Activated naive CD8-positive, alpha-beta T cell (primary cell): ENCODE measurements around the gene TBC1D10A.

ENCODE experiments used
- H3K27ac Mint-ChIP-seq: one replicate; pipeline ENCODE4 v1.8.0; 2021; ENCODE audit warnings: mixed read lengths
- H3K27me3 Mint-ChIP-seq: one replicate; pipeline ENCODE4 v1.8.0; 2021; ENCODE audit warnings: mixed read lengths
- H3K36me3 Mint-ChIP-seq: one replicate; pipeline ENCODE4 v1.8.0; 2021; ENCODE audit warnings: mixed read lengths
- H3K4me1 Mint-ChIP-seq: one replicate; pipeline ENCODE4 v1.8.0; 2021; ENCODE audit warnings: low read depth, mixed read lengths
- H3K4me3 Mint-ChIP-seq: one replicate; pipeline ENCODE4 v1.8.0; 2021; ENCODE audit warnings: mild to moderate bottlenecking, mixed read lengths
- H3K9me3 Mint-ChIP-seq: one replicate; pipeline ENCODE4 v1.8.0; 2021; ENCODE audit warnings: low read depth, mixed read lengths

TBC1D10A gene

GRCh38 chr22:30250661-30251267 is 76.0 kb downstream of the TBC1D10A start:
- peaks cover 34% of the 10 kb centered on the region for H3K4me1 Mint-ChIP-seq
- H3K4me3 Mint-ChIP-seq = no peak overlapping the region
- H3K36me3 Mint-ChIP-seq = no peaks in the 10 kb centered on the region
- H3K9me3 Mint-ChIP-seq = no peaks in the 10 kb centered on the region
- no peak overlapping the region for H3K27ac Mint-ChIP-seq
- H3K27me3 Mint-ChIP-seq = no peaks in the 10 kb centered on the region

GRCh38 chr22:30250039-30250565 is 76.6 kb downstream of the TBC1D10A start:
- Mint-ChIP-seq H3K4me1 (peaks cover 36% of the 10 kb centered on the region), H3K36me3 (no peaks in the 10 kb centered on the region), H3K27me3 (no peaks in the 10 kb centered on the region), H3K27ac (no peak overlapping the region), H3K9me3 (no peaks in the 10 kb centered on the region), H3K4me3 (no peak overlapping the region)

GRCh38 chr22:30249049-30250038 is 77.4 kb downstream of the TBC1D10A start:
- H3K36me3 Mint-ChIP-seq = no peaks in the 10 kb centered on the region
- H3K9me3 Mint-ChIP-seq = no peaks in the 10 kb centered on the region
- peaks cover 38% of the 10 kb centered on the region for H3K4me1 Mint-ChIP-seq
- H3K27me3 Mint-ChIP-seq = no peaks in the 10 kb centered on the region
- no peak overlapping the region for H3K4me3 Mint-ChIP-seq
- no peak overlapping the region for H3K27ac Mint-ChIP-seq

GRCh38 chr22:30248484-30248883 is 78.3 kb downstream of the TBC1D10A start:
- Mint-ChIP-seq H3K27ac (peak overlapping the region; percentile 76), H3K36me3 (peaks cover 3% of the 10 kb centered on the region), H3K27me3 (no peaks in the 10 kb centered on the region), H3K4me1 (peaks cover 42% of the 10 kb centered on the region), H3K9me3 (no peaks in the 10 kb centered on the region), H3K4me3 (peak overlapping the region; percentile 47)

GRCh38 chr22:30247974-30248373 is 78.8 kb downstream of the TBC1D10A start:
- peaks cover 41% of the 10 kb centered on the region for H3K4me1 Mint-ChIP-seq
- peak overlapping the region; percentile 86 for H3K27ac Mint-ChIP-seq
- peaks cover 5% of the 10 kb centered on the region for H3K36me3 Mint-ChIP-seq
- H3K9me3 Mint-ChIP-seq = no peaks in the 10 kb centered on the region
- H3K27me3 Mint-ChIP-seq = no peaks in the 10 kb centered on the region
- peak overlapping the region; percentile 47 for H3K4me3 Mint-ChIP-seq

- Mint-ChIP-seq H3K27ac (peak overlapping the region; percentile 86), H3K9me3 (no peaks in the 10 kb centered on the region), H3K4me1 (peaks cover 37% of the 10 kb centered on the region), H3K4me3 (peak overlapping the region; percentile 92), H3K36me3 (peaks cover 9% of the 10 kb centered on the region), H3K27me3 (no peaks in the 10 kb centered on the region)
These were observed 79.2 kb downstream of the TBC1D10A start for GRCh38 chr22:30247561-30247960.

GRCh38 chr22:30246814-30247376 is 79.8 kb downstream of the TBC1D10A start:
- Mint-ChIP-seq H3K4me1 (peaks cover 37% of the 10 kb centered on the region), H3K27me3 (no peaks in the 10 kb centered on the region), H3K27ac (peak overlapping the region; percentile 86), H3K4me3 (peak overlapping the region; percentile 92), H3K36me3 (peaks cover 9% of the 10 kb centered on the region), H3K9me3 (no peaks in the 10 kb centered on the region)

GRCh38 chr22:30245985-30246813 is 80.5 kb downstream of the TBC1D10A start, which contains the start of gene LIF:
TSS of gene LIF (minus strand) at chr22:30246759. CDS start at chr22:30246695, 64 bp downstream.
- peaks cover 9% of the 10 kb centered on the region for H3K36me3 Mint-ChIP-seq
- H3K27me3 Mint-ChIP-seq = no peaks in the 10 kb centered on the region
- H3K27ac Mint-ChIP-seq = peak within 1 kb of the TSS; percentile 97
- H3K4me3 Mint-ChIP-seq = peak within 1 kb of the TSS; percentile 97
- peaks cover 36% of the 10 kb centered on the region for H3K4me1 Mint-ChIP-seq
- no peaks in the 10 kb centered on the region for H3K9me3 Mint-ChIP-seq

- H3K36me3 Mint-ChIP-seq = peaks cover 9% of the 10 kb centered on the region
- peaks cover 35% of the 10 kb centered on the region for H3K4me1 Mint-ChIP-seq
- H3K4me3 Mint-ChIP-seq = peak overlapping the region; percentile 97
- H3K9me3 Mint-ChIP-seq = no peaks in the 10 kb centered on the region
- H3K27me3 Mint-ChIP-seq = no peaks in the 10 kb centered on the region
- peak overlapping the region; percentile 97 for H3K27ac Mint-ChIP-seq
These were observed 81.4 kb downstream of the TBC1D10A start for GRCh38 chr22:30245181-30245984.

- peak overlapping the region; percentile 97 for H3K27ac Mint-ChIP-seq
- no peaks in the 10 kb centered on the region for H3K9me3 Mint-ChIP-seq
- H3K4me3 Mint-ChIP-seq = peak overlapping the region; percentile 97
- peaks cover 29% of the 10 kb centered on the region for H3K4me1 Mint-ChIP-seq
- no peaks in the 10 kb centered on the region for H3K27me3 Mint-ChIP-seq
- peaks cover 9% of the 10 kb centered on the region for H3K36me3 Mint-ChIP-seq
These were observed 82.1 kb downstream of the TBC1D10A start for GRCh38 chr22:30244641-30245040.

- Mint-ChIP-seq H3K4me1 (peaks cover 26% of the 10 kb centered on the region), H3K9me3 (no peaks in the 10 kb centered on the region), H3K27ac (peak overlapping the region; percentile 97), H3K36me3 (peaks cover 9% of the 10 kb centered on the region), H3K27me3 (no peaks in the 10 kb centered on the region), H3K4me3 (peak overlapping the region; percentile 97)
These were observed 82.7 kb downstream of the TBC1D10A start for GRCh38 chr22:30244066-30244465.

GRCh38 chr22:30243661-30244060 is 83.1 kb downstream of the TBC1D10A start:
- H3K36me3 Mint-ChIP-seq = peaks cover 9% of the 10 kb centered on the region
- peaks cover 26% of the 10 kb centered on the region for H3K4me1 Mint-ChIP-seq
- peak overlapping the region; percentile 97 for H3K4me3 Mint-ChIP-seq
- H3K27me3 Mint-ChIP-seq = no peaks in the 10 kb centered on the region
- H3K27ac Mint-ChIP-seq = peak overlapping the region; percentile 97
- H3K9me3 Mint-ChIP-seq = no peaks in the 10 kb centered on the region
